ENCODE results near the gene DSG3. TPM values are rescaled to one million over a fixed set of nuclear protein-coding genes. Genes with fewer than 3 reads are reported as not detected.
"Not testable (repeated sequence)": the region's sequence is repeated elsewhere in the genome, so short reads cannot be mapped to it uniquely, and the experiment has no call there.

Gene DSG3
- total RNA-seq, 2 donors from 2014 or later = 1.3 to 2.3 TPM

DNA sequence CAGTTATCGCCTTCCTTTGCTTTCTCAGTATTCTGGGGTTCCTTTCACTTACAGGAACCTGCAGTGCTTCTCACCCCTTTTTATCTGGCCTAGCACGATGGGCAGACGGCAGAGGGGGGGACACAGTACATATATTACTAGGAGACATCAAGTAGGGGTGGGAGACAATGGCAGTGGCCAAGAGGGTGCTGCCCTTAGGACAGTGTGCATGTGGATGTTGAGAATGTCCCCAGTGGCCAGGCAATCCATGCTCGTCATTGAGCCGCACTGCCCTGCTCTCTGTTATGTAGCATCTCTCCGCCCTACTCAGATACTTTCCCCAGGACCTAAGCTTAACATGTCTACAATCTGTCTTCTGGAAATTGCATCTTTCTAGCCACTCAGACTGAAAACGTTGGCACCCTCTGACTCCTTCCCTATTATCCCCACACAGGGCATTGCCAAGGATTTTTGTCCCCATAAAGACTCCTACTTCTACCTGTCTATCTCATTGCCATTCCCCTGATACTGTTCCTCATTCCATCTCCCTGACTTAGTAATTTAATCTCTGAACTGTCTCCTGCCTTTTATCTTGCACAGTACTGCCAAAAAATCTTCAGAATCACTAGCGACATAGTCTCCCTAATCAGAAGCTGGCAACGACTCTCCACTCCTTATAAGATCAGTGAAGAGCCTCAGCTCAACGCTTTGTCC, 57.1 kb downstream of the DSG3 start:
- Histone ChIP-seq H3K4me1 (replicated peaks) (no peaks in the 10 kb centered on the region), H3K36me3 (no peaks in the 10 kb centered on the region), H3K4me3 (no peak overlapping the region), H3K9me3 (no peaks in the 10 kb centered on the region), H3K27me3 (replicated peaks; ENCODE audit: insufficient read depth) (no peaks in the 10 kb centered on the region), H3K27ac (no peak overlapping the region)
- intact Hi-C loops (cut with DNase I) = no loop called here
- 72% methylated on average over 10 of the region's 10 CpGs for WGBS
- TF ChIP-seq POLR2AphosphoS5 (IDR thresholded peaks at IDR 0.05) = no peak
- no peak for TF ChIP-seq POLR2A (IDR thresholded peaks at IDR 0.05)
- TF ChIP-seq, protein P1, sequence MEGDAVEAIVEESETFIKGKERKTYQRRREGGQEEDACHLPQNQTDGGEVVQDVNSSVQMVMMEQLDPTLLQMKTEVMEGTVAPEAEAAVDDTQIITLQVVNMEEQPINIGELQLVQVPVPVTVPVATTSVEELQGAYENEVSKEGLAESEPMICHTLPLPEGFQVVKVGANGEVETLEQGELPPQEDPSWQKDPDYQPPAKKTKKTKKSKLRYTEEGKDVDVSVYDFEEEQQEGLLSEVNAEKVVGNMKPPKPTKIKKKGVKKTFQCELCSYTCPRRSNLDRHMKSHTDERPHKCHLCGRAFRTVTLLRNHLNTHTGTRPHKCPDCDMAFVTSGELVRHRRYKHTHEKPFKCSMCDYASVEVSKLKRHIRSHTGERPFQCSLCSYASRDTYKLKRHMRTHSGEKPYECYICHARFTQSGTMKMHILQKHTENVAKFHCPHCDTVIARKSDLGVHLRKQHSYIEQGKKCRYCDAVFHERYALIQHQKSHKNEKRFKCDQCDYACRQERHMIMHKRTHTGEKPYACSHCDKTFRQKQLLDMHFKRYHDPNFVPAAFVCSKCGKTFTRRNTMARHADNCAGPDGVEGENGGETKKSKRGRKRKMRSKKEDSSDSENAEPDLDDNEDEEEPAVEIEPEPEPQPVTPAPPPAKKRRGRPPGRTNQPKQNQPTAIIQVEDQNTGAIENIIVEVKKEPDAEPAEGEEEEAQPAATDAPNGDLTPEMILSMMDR (IDR thresholded peaks at IDR 0.05) = no peak
- no peak for DNase-seq (ENCODE audit: low spot score)

DNA sequence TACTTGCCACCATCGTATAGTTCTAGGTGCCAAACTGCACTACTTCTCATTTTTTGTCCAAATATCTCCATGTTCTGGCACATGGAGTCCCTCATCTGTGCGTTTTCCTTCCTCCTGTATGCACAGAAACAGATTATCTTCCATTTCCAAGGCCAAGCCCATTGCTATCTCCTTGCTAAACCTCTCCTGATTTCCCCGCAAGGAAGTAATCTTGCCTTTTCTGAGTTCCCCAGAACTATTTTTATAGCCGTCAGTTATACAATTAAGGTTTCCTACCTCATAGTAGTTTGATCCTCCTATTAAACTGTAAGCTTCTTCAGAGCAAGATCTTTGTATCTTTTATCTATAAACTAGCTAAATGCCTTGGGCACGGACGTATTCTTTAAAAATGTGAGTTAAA, 57.6 kb downstream of the DSG3 start:
- no peaks in the 10 kb centered on the region for H3K27me3 ChIP-seq (replicated peaks; ENCODE audit: insufficient read depth)
- no peak for DNase-seq (ENCODE audit: low spot score)
- H3K4me1 ChIP-seq (replicated peaks) = no peaks in the 10 kb centered on the region
- 41% methylated on average over 6 of the region's 6 CpGs for WGBS
- H3K4me3 ChIP-seq = no peak overlapping the region
- TF ChIP-seq POLR2AphosphoS5 (IDR thresholded peaks at IDR 0.05) (no peak), POLR2A (IDR thresholded peaks at IDR 0.05) (no peak)
- TF ChIP-seq, protein P1 (IDR thresholded peaks at IDR 0.05) = no peak
- no peaks in the 10 kb centered on the region for H3K9me3 ChIP-seq
- intact Hi-C loops (cut with DNase I) = no loop called here
- no peak overlapping the region for H3K27ac ChIP-seq
- H3K36me3 ChIP-seq = no peaks in the 10 kb centered on the region

DNA sequence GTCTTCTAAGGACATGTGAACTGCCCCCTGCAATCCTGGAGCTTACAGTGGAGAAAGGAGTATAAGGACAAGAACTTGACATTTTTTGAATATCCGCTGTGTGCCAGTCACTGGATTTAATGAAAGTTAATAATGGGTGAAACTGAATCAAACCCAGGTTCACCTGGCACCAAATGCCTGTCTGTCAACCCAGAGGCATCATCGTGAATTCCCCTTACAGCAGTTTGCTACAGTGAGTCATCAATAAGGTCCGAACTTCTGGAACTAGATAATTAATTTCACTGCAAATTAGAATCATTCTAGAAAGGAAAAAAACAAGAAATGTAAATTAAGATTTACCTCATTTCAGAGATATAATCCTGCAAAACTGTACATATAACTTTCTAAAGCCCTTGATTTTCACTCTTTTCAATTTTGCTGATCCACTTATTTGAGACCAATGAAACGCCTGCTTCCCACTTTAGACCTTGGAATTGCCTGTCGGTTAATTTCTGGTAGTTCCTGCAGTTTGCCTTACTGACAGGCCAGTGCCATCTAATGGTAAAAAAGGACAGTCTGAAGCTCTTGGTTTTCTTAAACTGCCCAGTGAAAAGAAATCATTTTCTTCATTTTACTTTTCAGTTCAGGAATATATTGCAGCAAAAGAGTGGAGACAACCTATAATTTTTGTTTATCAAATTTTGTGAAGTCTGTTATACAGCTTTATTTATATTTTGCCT, 58.6 kb downstream of the DSG3 start:
- intact Hi-C loops (cut with DNase I) = no loop called here
- no peaks in the 10 kb centered on the region for H3K4me1 ChIP-seq (replicated peaks)
- no peaks in the 10 kb centered on the region for H3K27me3 ChIP-seq (replicated peaks; ENCODE audit: insufficient read depth)
- no peaks in the 10 kb centered on the region for H3K36me3 ChIP-seq
- no peak overlapping the region for H3K27ac ChIP-seq
- WGBS = 69% methylated on average over 5 of the region's 5 CpGs
- no peaks in the 10 kb centered on the region for H3K9me3 ChIP-seq
- TF ChIP-seq POLR2A (IDR thresholded peaks at IDR 0.05) (no peak), POLR2AphosphoS5 (IDR thresholded peaks at IDR 0.05) (no peak)
- TF ChIP-seq, protein P1 (IDR thresholded peaks at IDR 0.05) = peak in 2 of 4 experiments; percentile 23 to 41
- no peak overlapping the region for H3K4me3 ChIP-seq
- no peak for DNase-seq (ENCODE audit: low spot score)

DNA sequence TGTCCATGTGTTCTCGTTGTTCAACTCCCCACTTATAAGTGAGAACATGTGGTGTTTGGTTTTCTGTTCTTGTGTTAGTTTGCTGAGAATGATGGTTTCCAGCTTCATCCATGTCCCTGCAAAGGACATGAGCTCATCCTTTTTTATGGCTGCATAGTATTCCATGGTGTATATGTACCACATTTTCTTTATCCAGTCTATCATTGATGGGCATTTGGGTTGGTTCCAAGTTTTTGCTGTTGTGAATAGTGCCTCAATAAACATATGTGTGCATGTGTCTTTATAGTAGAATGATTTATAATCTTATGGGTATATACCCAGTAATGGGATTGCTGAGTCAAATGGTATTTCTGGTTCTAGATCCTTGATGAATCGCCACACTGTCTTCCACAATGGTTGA, 59.6 kb downstream of the DSG3 start:
- H3K36me3 ChIP-seq; H3K27ac ChIP-seq; H3K27me3 ChIP-seq (replicated peaks; ENCODE audit: insufficient read depth); intact Hi-C loops (cut with DNase I); H3K4me3 ChIP-seq; H3K9me3 ChIP-seq; H3K4me1 ChIP-seq (replicated peaks); DNase-seq (ENCODE audit: low spot score): not testable (repeated sequence)
- 92% methylated on average over 2 of the region's 2 CpGs for WGBS

DNA sequence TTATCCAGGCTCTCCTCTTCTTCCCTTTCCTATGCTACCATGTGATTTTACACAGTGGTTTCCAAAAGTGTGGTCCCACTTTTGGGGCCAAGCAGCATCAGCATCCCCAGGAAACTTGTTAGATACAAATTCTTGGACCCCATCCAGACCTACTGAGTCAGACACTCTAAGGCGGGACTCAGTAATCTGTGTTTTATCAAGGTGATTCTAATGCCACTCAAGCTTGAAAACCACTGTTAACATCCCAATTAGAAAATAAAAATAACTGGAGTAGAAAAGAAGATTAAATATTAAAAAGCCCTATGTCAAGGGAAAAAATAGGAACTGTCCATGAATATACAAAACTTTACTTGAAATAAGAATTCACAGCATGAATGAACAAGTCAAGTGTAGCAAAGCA, 61.2 kb downstream of the DSG3 start:
- DNase-seq (ENCODE audit: low spot score) = no peak
- Histone ChIP-seq H3K27ac (no peak overlapping the region), H3K4me1 (replicated peaks) (no peaks in the 10 kb centered on the region), H3K36me3 (no peaks in the 10 kb centered on the region), H3K9me3 (no peaks in the 10 kb centered on the region), H3K4me3 (no peak overlapping the region), H3K27me3 (replicated peaks; ENCODE audit: insufficient read depth) (no peaks in the 10 kb centered on the region)
- no peak for TF ChIP-seq POLR2AphosphoS5 (IDR thresholded peaks at IDR 0.05)
- no peak for TF ChIP-seq POLR2A (IDR thresholded peaks at IDR 0.05)
- TF ChIP-seq, protein P1 (IDR thresholded peaks at IDR 0.05) = no peak
- intact Hi-C loops (cut with DNase I) = no loop called here
- WGBS = 72% methylated on average over 1 of the region's 1 CpG
